Rectal smooth muscle tissue (tissue), 1 donor: ENCODE data around the gene NCKAP5.

ENCODE experiments used
- H3K27ac ChIP-seq: one replicate; pipeline ENCODE4 v1.7.0; 2013; ENCODE audit warnings: low read depth, low read length, inconsistent platforms
- H3K27me3 ChIP-seq: one replicate; pipeline ENCODE4 v1.7.0; 2013; ENCODE audit warnings: low read length; ENCODE audit not compliant: control insufficient read depth, insufficient read depth
- H3K36me3 ChIP-seq: one replicate; pipeline ENCODE4 v1.7.0; 2013; ENCODE audit warnings: low read length; ENCODE audit not compliant: control insufficient read depth, insufficient read depth
- H3K4me1 ChIP-seq: one replicate; pipeline ENCODE4 v1.7.0; 2013; ENCODE audit warnings: low read length; ENCODE audit not compliant: control insufficient read depth, insufficient read depth
- H3K4me3 ChIP-seq: one replicate; pipeline ENCODE4 v1.7.0; 2013; ENCODE audit warnings: low read length
- H3K9ac ChIP-seq: one replicate; pipeline ENCODE4 v1.7.0; 2013; ENCODE audit warnings: low read length

NCKAP5 gene

GRCh38 chr2:133598769-133599168 lies 30.5 kb upstream of the NCKAP5 start:
- Histone ChIP-seq H3K36me3 (no peaks in the 10 kb centered on the region), H3K4me3 (no peak overlapping the region)

GRCh38 chr2:133596701-133597393 lies 28.6 kb upstream of the NCKAP5 start:
- H3K27ac ChIP-seq: no peak overlapping the region
- H3K36me3 ChIP-seq: no peaks in the 10 kb centered on the region

More at GRCh38 chr2:133598769-133599168, 30.5 kb upstream of the NCKAP5 start:
- Histone ChIP-seq H3K27me3 (no peaks in the 10 kb centered on the region), H3K9ac (no peak overlapping the region), H3K4me1 (no peaks in the 10 kb centered on the region), H3K27ac (no peak overlapping the region)

GRCh38 chr2:133591164-133591563 lies 22.9 kb upstream of the NCKAP5 start:
- Histone ChIP-seq H3K27me3 (no peaks in the 10 kb centered on the region), H3K4me3 (no peak overlapping the region), H3K27ac (no peak overlapping the region), H3K9ac (no peak overlapping the region), H3K36me3 (no peaks in the 10 kb centered on the region), H3K4me1 (peaks cover 6% of the 10 kb centered on the region)

More at GRCh38 chr2:133596701-133597393, 28.6 kb upstream of the NCKAP5 start:
- Histone ChIP-seq H3K27me3 (no peaks in the 10 kb centered on the region), H3K9ac (no peak overlapping the region), H3K4me3 (no peak overlapping the region), H3K4me1 (no peaks in the 10 kb centered on the region)

GRCh38 chr2:133589456-133589855 lies 21.2 kb upstream of the NCKAP5 start:
- no peaks in the 10 kb centered on the region for H3K36me3 ChIP-seq
- H3K4me1 ChIP-seq: peaks cover 6% of the 10 kb centered on the region
- H3K27ac ChIP-seq: no peak overlapping the region
- H3K4me3 ChIP-seq: no peak overlapping the region
- no peaks in the 10 kb centered on the region for H3K27me3 ChIP-seq
- H3K9ac ChIP-seq: no peak overlapping the region

GRCh38 chr2:133588144-133588543 lies 19.9 kb upstream of the NCKAP5 start:
- no peak overlapping the region for H3K4me3 ChIP-seq
- no peaks in the 10 kb centered on the region for H3K27me3 ChIP-seq
- no peak overlapping the region for H3K9ac ChIP-seq

GRCh38 chr2:133586978-133587377 lies 18.7 kb upstream of the NCKAP5 start:
- H3K27ac ChIP-seq: no peak overlapping the region
- H3K4me1 ChIP-seq: peaks cover 6% of the 10 kb centered on the region
- H3K27me3 ChIP-seq: no peaks in the 10 kb centered on the region
- H3K4me3 ChIP-seq: no peak overlapping the region
- H3K9ac ChIP-seq: no peak overlapping the region
- no peaks in the 10 kb centered on the region for H3K36me3 ChIP-seq

More at GRCh38 chr2:133588144-133588543, 19.9 kb upstream of the NCKAP5 start:
- Histone ChIP-seq H3K4me1 (peaks cover 6% of the 10 kb centered on the region), H3K27ac (no peak overlapping the region), H3K36me3 (no peaks in the 10 kb centered on the region)

GRCh38 chr2:133581010-133581760 lies 12.9 kb upstream of the NCKAP5 start:
- no peak overlapping the region for H3K9ac ChIP-seq
- no peaks in the 10 kb centered on the region for H3K27me3 ChIP-seq
- no peak overlapping the region for H3K4me3 ChIP-seq
- H3K27ac ChIP-seq: no peak overlapping the region
- H3K4me1 ChIP-seq: no peaks in the 10 kb centered on the region
- no peaks in the 10 kb centered on the region for H3K36me3 ChIP-seq

- H3K27me3 ChIP-seq: no peaks in the 10 kb centered on the region
- H3K36me3 ChIP-seq: no peaks in the 10 kb centered on the region
- no peak overlapping the region for H3K27ac ChIP-seq
- H3K4me1 ChIP-seq: no peaks in the 10 kb centered on the region
- no peak overlapping the region for H3K4me3 ChIP-seq
- H3K9ac ChIP-seq: no peak overlapping the region
Measured at GRCh38 chr2:133579274-133579673, 11.0 kb upstream of the NCKAP5 start.

- Histone ChIP-seq H3K4me1 (no peaks in the 10 kb centered on the region), H3K4me3 (no peak overlapping the region), H3K9ac (no peak overlapping the region), H3K36me3 (no peaks in the 10 kb centered on the region), H3K27me3 (no peaks in the 10 kb centered on the region), H3K27ac (no peak overlapping the region)
Measured at GRCh38 chr2:133576714-133577113, 8.5 kb upstream of the NCKAP5 start.

- Histone ChIP-seq H3K4me3 (no peak overlapping the region), H3K27ac (no peak overlapping the region), H3K36me3 (no peaks in the 10 kb centered on the region)
Measured at GRCh38 chr2:133574620-133575019, 6.4 kb upstream of the NCKAP5 start.

GRCh38 chr2:133574186-133574585 lies 5.9 kb upstream of the NCKAP5 start:
- H3K27me3 ChIP-seq: no peaks in the 10 kb centered on the region
- no peak overlapping the region for H3K27ac ChIP-seq
- H3K36me3 ChIP-seq: no peaks in the 10 kb centered on the region
- no peaks in the 10 kb centered on the region for H3K4me1 ChIP-seq
- H3K4me3 ChIP-seq: no peak overlapping the region
- no peak overlapping the region for H3K9ac ChIP-seq

More at GRCh38 chr2:133574620-133575019, 6.4 kb upstream of the NCKAP5 start:
- Histone ChIP-seq H3K9ac (no peak overlapping the region), H3K27me3 (no peaks in the 10 kb centered on the region), H3K4me1 (no peaks in the 10 kb centered on the region)

- Histone ChIP-seq H3K4me3 (no peak overlapping the region), H3K4me1 (no peaks in the 10 kb centered on the region), H3K9ac (no peak overlapping the region)
Measured at GRCh38 chr2:133573491-133574162, 5.4 kb upstream of the NCKAP5 start.

More at GRCh38 chr2:133573491-133574162, 5.4 kb upstream of the NCKAP5 start:
- Histone ChIP-seq H3K27me3 (no peaks in the 10 kb centered on the region), H3K27ac (no peak overlapping the region), H3K36me3 (no peaks in the 10 kb centered on the region)
